H1 (cell line): ENCODE data around the gene PDE3A. TPM values are rescaled to one million over a fixed set of nuclear protein-coding genes. Genes with fewer than 3 reads are reported as not detected.

Source experiments
- CTCF ChIA-PET: fragments of 300-600 bp; sonication (Branson Sonifier 250); formaldehyde crosslinking; loops from one replicate; lab custom pipeline; 2021; ENCODE audit not compliant: partially characterized antibody; lab: Charles Lee
- POLR2A ChIA-PET: fragments of 300-600 bp; sonication (Branson Sonifier 250); formaldehyde crosslinking; loops from one replicate; lab custom pipeline; 2021; ENCODE audit warnings: inconsistent platforms; ENCODE audit not compliant: partially characterized antibody; lab: Charles Lee
- DNase-seq, 2 experiments: peaks; one replicate each; pipeline versions ENCODE4 v3.0.0 to v3.0.0-alpha.2; 2010 to 2022; ENCODE audit warnings: low spot score in 2 of 2, low read depth in 1 of 2, mixed read lengths in 1 of 2
- FAIRE-seq: peaks from 2 replicates; lab custom pipeline; 2011; peaks lifted over from hg19 to GRCh38; lab: Jason Lieb, UNC
- H2AFZ ChIP-seq: 2 replicates; pipeline ENCODE4 v1.8.1; 2012; ENCODE audit warnings: low read length, inconsistent platforms
- H2AK5ac ChIP-seq: 2 replicates; pipeline ENCODE4 v1.6.1; 2013; ENCODE audit warnings: low read depth, low read length
- H2BK120ac ChIP-seq: replicated peaks from 2 replicates; pipeline ENCODE3; 2013; ENCODE audit warnings: low read depth, low read length, inconsistent platforms
- H2BK12ac ChIP-seq: 2 replicates; pipeline ENCODE4 v1.6.1; 2013; ENCODE audit warnings: low read depth, low read length
- H2BK15ac ChIP-seq: 2 replicates; pipeline ENCODE4 v1.6.1; 2013; ENCODE audit warnings: low read length
- H2BK20ac ChIP-seq: 2 replicates; pipeline ENCODE4 v1.6.1; 2013; ENCODE audit warnings: low read length
- H2BK5ac ChIP-seq: 2 replicates; pipeline ENCODE4 v1.6.1; 2013; ENCODE audit warnings: low read depth, low read length
- H3K14ac ChIP-seq: 2 replicates; pipeline ENCODE4 v1.6.1; 2013; ENCODE audit warnings: inconsistent platforms; ENCODE audit not compliant: insufficient read length
- H3K18ac ChIP-seq: 2 replicates; pipeline ENCODE4 v1.6.1; 2013; ENCODE audit warnings: low read length; ENCODE audit errors: extremely low read depth
- H3K23ac ChIP-seq: 2 replicates; pipeline ENCODE4 v1.6.1; 2013; ENCODE audit warnings: inconsistent platforms; ENCODE audit not compliant: insufficient read length
- H3K23me2 ChIP-seq: 2 replicates; pipeline ENCODE4 v1.6.1; 2013; ENCODE audit warnings: low read depth, low read length
- H3K27ac ChIP-seq: 2 replicates; pipeline ENCODE4 v1.6.1; 2011; ENCODE audit warnings: low read depth, low read length, inconsistent platforms
- H3K27me3 ChIP-seq, 4 experiments: replicated peaks in 1 of 4; 1 replicate in 1 of 4; 2 replicates in 3 of 4; pipeline versions ENCODE4 v1.6.1 to v1.8.1; 2011 to 2013; ENCODE audit warnings: low read length in 3 of 4, mild to moderate bottlenecking in 3 of 4, inconsistent platforms in 2 of 4, mixed read lengths in 2 of 4, moderate library complexity in 1 of 4; ENCODE audit not compliant: control insufficient read depth in 3 of 4, insufficient read depth in 3 of 4; ENCODE audit errors: extremely low read depth in 1 of 4
- H3K36me3 ChIP-seq, 4 experiments: 2 replicates each; pipeline versions ENCODE4 v1.6.1 to v1.8.1; 2011 to 2013; ENCODE audit warnings: mild to moderate bottlenecking in 4 of 4, low read length in 3 of 4, moderate library complexity in 2 of 4, control low read depth in 1 of 4, inconsistent platforms in 1 of 4; ENCODE audit not compliant: insufficient read depth in 4 of 4, control insufficient read depth in 2 of 4
- H3K4ac ChIP-seq: replicated peaks from 2 replicates; pipeline ENCODE3; 2013; ENCODE audit warnings: low read length, low read depth, mixed read lengths, inconsistent platforms; ENCODE audit not compliant: insufficient read length
- H3K4me1 ChIP-seq, 4 experiments: replicated peaks in 1 of 4; 1 replicate in 1 of 4; 2 replicates in 3 of 4; pipeline versions ENCODE4 v1.6.1 to v1.8.1; 2011 to 2013; ENCODE audit warnings: low read length in 3 of 4, inconsistent platforms in 2 of 4, mixed read lengths in 1 of 4; ENCODE audit not compliant: insufficient read depth in 4 of 4, control insufficient read depth in 3 of 4
- H3K4me2 ChIP-seq, 2 experiments: 2 replicates each; pipeline versions ENCODE4 v1.6.1 to v1.8.1; 2011 to 2013; ENCODE audit warnings: low read depth in 2 of 2, low read length in 2 of 2, control low read depth in 1 of 2, inconsistent platforms in 1 of 2, mild to moderate bottlenecking in 1 of 2; ENCODE audit not compliant: insufficient read depth in 1 of 2
- H3K4me3 ChIP-seq, 4 experiments: fragments of 200-600, 300-600 bp in 1 of 4; sonication (generic), shearing (Covaris generic), sonication (Bioruptor Twin) in 1 of 4; 2 replicates each; pipeline versions ENCODE4 v1.5.1 to v1.8.1; 2011 to 2016; ENCODE audit warnings: low read length in 4 of 4, low read depth in 3 of 4, control low read depth in 2 of 4, inconsistent platforms in 2 of 4, mild to moderate bottlenecking in 2 of 4, mixed read lengths in 1 of 4, moderate library complexity in 1 of 4; ENCODE audit not compliant: insufficient read depth in 2 of 4; ENCODE audit errors: extremely low read depth in 1 of 4
- H3K56ac ChIP-seq: replicated peaks from 2 replicates; pipeline ENCODE3; 2013; ENCODE audit warnings: low read depth, mild to moderate bottlenecking, mixed read lengths, low read length, inconsistent platforms; ENCODE audit not compliant: insufficient read length
- H3K79me1 ChIP-seq: 2 replicates; pipeline ENCODE4 v1.6.1; 2013; ENCODE audit warnings: low read depth, low read length, control low read depth
- H3K79me2 ChIP-seq, 2 experiments: 2 replicates each; pipeline versions ENCODE4 v1.6.1 to v1.8.1; 2012 to 2013; ENCODE audit warnings: low read length in 2 of 2, mild to moderate bottlenecking in 2 of 2, inconsistent platforms in 1 of 2; ENCODE audit not compliant: insufficient read depth in 2 of 2, control insufficient read depth in 1 of 2
- H3K9ac ChIP-seq, 4 experiments: replicated peaks in 1 of 4; 1 replicate in 1 of 4; 2 replicates in 3 of 4; pipeline versions ENCODE4 v1.6.1 to v1.8.1; 2011 to 2013; ENCODE audit warnings: low read depth in 3 of 4, low read length in 3 of 4, control low read depth in 2 of 4, mild to moderate bottlenecking in 2 of 4, moderate library complexity in 2 of 4, inconsistent platforms in 1 of 4; ENCODE audit errors: extremely low read depth in 1 of 4
- H3K9me3 ChIP-seq, 2 experiments: 2 replicates each; pipeline versions ENCODE4 v1.6.1 to v1.8.1; 2012 to 2013; ENCODE audit warnings: mild to moderate bottlenecking in 2 of 2, moderate library complexity in 2 of 2, control low read depth in 1 of 2, inconsistent platforms in 1 of 2, low read depth in 1 of 2, low read length in 1 of 2, mixed read lengths in 1 of 2; ENCODE audit not compliant: insufficient read depth in 2 of 2
- H4K20me1 ChIP-seq, 2 experiments: replicated peaks in 1 of 2; 2 replicates each; pipeline versions ENCODE3 to v1.8.1; 2011 to 2013; ENCODE audit warnings: inconsistent platforms in 2 of 2, low read length in 2 of 2, mild to moderate bottlenecking in 1 of 2; ENCODE audit not compliant: insufficient read depth in 2 of 2, control insufficient read depth in 1 of 2
- H4K5ac ChIP-seq: 2 replicates; pipeline ENCODE4 v1.6.1; 2013; ENCODE audit warnings: low read length, low read depth, mixed read lengths, inconsistent platforms; ENCODE audit not compliant: insufficient read length
- H4K8ac ChIP-seq: 2 replicates; pipeline ENCODE4 v1.8.0; 2013; ENCODE audit warnings: mild to moderate bottlenecking, moderate library complexity, low read length, inconsistent platforms; ENCODE audit not compliant: insufficient read depth; ENCODE audit errors: extremely low read depth
- H4K91ac ChIP-seq: replicated peaks from 2 replicates; pipeline ENCODE3; 2013; ENCODE audit warnings: low read length, mixed read lengths, inconsistent platforms; ENCODE audit not compliant: insufficient read length
- CREB1 ChIP-seq: IDR thresholded peaks from 2 replicates; pipeline ENCODE4 v1.6.1; 2012; ENCODE audit warnings: inconsistent platforms
- CTBP2 ChIP-seq: IDR thresholded peaks from 2 replicates; pipeline ENCODE4 v1.7.0; 2011; ENCODE audit warnings: borderline replicate concordance, mild to moderate bottlenecking, moderate library complexity, mixed read lengths, low read length; ENCODE audit not compliant: insufficient read depth, insufficient read length
- EZH2 ChIP-seq: fragments of 200-600 bp; sonication (generic); IDR thresholded peaks from 2 replicates; pipeline ENCODE4 v1.7.1; 2012; ENCODE audit warnings: low read depth, mild to moderate bottlenecking, moderate library complexity, low read length, inconsistent platforms; ENCODE audit not compliant: severe bottlenecking
- KDM4A ChIP-seq: IDR thresholded peaks from one replicate; pipeline ENCODE4 v1.7.1; 2012; ENCODE audit warnings: low read depth, mild to moderate bottlenecking, moderate library complexity, low read length, inconsistent platforms; ENCODE audit not compliant: severe bottlenecking
- KDM5A ChIP-seq: fragments of 200-600 bp; IDR thresholded peaks from 2 replicates; pipeline ENCODE4 v1.7.1; 2012; ENCODE audit warnings: mild to moderate bottlenecking, low read length, inconsistent platforms, mixed read lengths
- PHF8 ChIP-seq: fragments of 200-600 bp; sonication (generic); conservative IDR thresholded peaks from 2 replicates; pipeline ENCODE4 v1.7.1; 2012; ENCODE audit warnings: low read depth, mild to moderate bottlenecking, inconsistent platforms, low read length, moderate library complexity
- POLR2A ChIP-seq, 2 experiments: IDR thresholded peaks; 1 replicate in 1 of 2; 2 replicates in 1 of 2; pipeline ENCODE4 v1.6.1; 2011; ENCODE audit warnings: low read depth in 2 of 2, low read length in 2 of 2, mild to moderate bottlenecking in 2 of 2; ENCODE audit errors: control extremely low read depth in 1 of 2
- RFX5 ChIP-seq: IDR thresholded peaks from 2 replicates; pipeline ENCODE4 v1.6.1; 2011; ENCODE audit warnings: low read depth, low read length, improper control_type of control experiment, borderline replicate concordance
- SIX5 ChIP-seq: IDR thresholded peaks from 2 replicates; pipeline ENCODE4 v1.6.1; 2011; ENCODE audit warnings: mild to moderate bottlenecking, low read depth, low read length
- SP4 ChIP-seq: IDR thresholded peaks from 2 replicates; pipeline ENCODE4 v1.6.1; 2012; ENCODE audit warnings: low read length, inconsistent platforms
- SUZ12 ChIP-seq: fragments of 200-600 bp; sonication (generic); IDR thresholded peaks from 2 replicates; pipeline ENCODE4 v1.6.1; 2012; ENCODE audit warnings: mild to moderate bottlenecking, inconsistent platforms, low read length, moderate library complexity, mixed read lengths
- TBP ChIP-seq: IDR thresholded peaks from 2 replicates; pipeline ENCODE4 v1.6.1; 2011; ENCODE audit warnings: low read depth, low read length, improper control_type of control experiment
- WGBS, 2 experiments: shearing (Covaris generic) in 1 of 2; methylation state at CpG; one replicate each; pipeline versions ENCODE4 v1.1.6 to v1.1.7; 2013 to 2015; ENCODE audit warnings: low lambda C conversion rate in 2 of 2, mixed read lengths in 2 of 2, inconsistent platforms in 1 of 2, low coverage in 1 of 2, missing lambda C conversion rate in 1 of 2; ENCODE audit not compliant: insufficient replicate concordance in 2 of 2, insufficient coverage in 1 of 2, insufficient read length in 1 of 2; ENCODE audit errors: extremely low coverage in 1 of 2, missing lambda C conversion rate in 1 of 2; 5-methylcytosine and 5-hydroxymethylcytosine counted together
- polyA plus RNA-seq, 7 experiments: library from polyadenylated mRNA; depleted of rRNA in 3 of 7; stranded (reverse) in 5 of 7; unstranded in 2 of 7; fragments of >200 nt in 5 of 7; fragments of 200-250 nt in 2 of 7; gene quantifications; 1 replicate in 5 of 7; 2 replicates in 1 of 7; 4 replicates in 1 of 7; pipeline versions ENCODE4 v1.2.1 to v1.2.3, GENCODE V29; 2011 to 2013; ENCODE audit warnings: missing spikeins in 2 of 7, mixed read lengths in 2 of 7
- total RNA-seq: library from RNA; stranded (reverse); fragmentation: NEBNext Ultra II Directional; extraction: Animal tissue kit (Norgen Biotek cat#: 25700); gene quantifications from 2 replicates; pipeline ENCODE4 v1.2.1, GENCODE V29; 2021
- TF ChIP-seq, protein P1 (sequence below), 3 experiments: IDR thresholded peaks; 1 replicate in 2 of 3; 2 replicates in 1 of 3; pipeline versions ENCODE4 v1.5.1 to v1.6.1; 2011; ENCODE audit warnings: low read length in 3 of 3, mild to moderate bottlenecking in 3 of 3, inconsistent platforms in 2 of 3, low read depth in 1 of 3, moderate library complexity in 1 of 3; ENCODE audit not compliant: insufficient read depth in 1 of 3; ENCODE audit errors: control extremely low read depth in 1 of 3

Gene PDE3A
- total and polyA plus RNA-seq, 2 of the 8 experiments (the other 6 are each of a cell fraction or from before 2014, with no cell fraction given), result 1.4 to 3.4 TPM

GRCh38 chr12:20701106-20701505 is 332.8 kb downstream of the PDE3A start:
- 81% methylated on average over 1 of the region's 1 CpG; no CpG with 5 or more reads in 1 of the 2 experiments for WGBS, 2 experiments
- H4K20me1 ChIP-seq, result no peaks in the 10 kb centered on the region
- no peaks in the 10 kb centered on the region for H3K79me1 ChIP-seq
- H3K23me2 ChIP-seq, result no peaks in the 10 kb centered on the region
- H2BK12ac ChIP-seq, result no peak overlapping the region
- H3K23ac ChIP-seq, result no peak overlapping the region
- no peak overlapping the region for H3K14ac ChIP-seq
- H3K9ac ChIP-seq, result no peak overlapping the region
- no peaks in the 10 kb centered on the region for H3K9me3 ChIP-seq
- H2BK120ac ChIP-seq, result no peak overlapping the region
- H2BK5ac ChIP-seq, result no peak overlapping the region
- H3K27me3 ChIP-seq, result no peaks in the 10 kb centered on the region
- no peak overlapping the region for H3K27ac ChIP-seq
- no peak overlapping the region for H2BK20ac ChIP-seq
- H2BK15ac ChIP-seq, result no peak overlapping the region
- FAIRE-seq (no peak), DNase-seq (no peak)
- H3K4me3 ChIP-seq, result no peak overlapping the region
- H3K36me3 ChIP-seq, result no peaks in the 10 kb centered on the region
- no peak overlapping the region for H2AFZ ChIP-seq
- H3K56ac ChIP-seq, result no peak overlapping the region
- no peak overlapping the region for H4K91ac ChIP-seq
- no peak overlapping the region for H3K4me2 ChIP-seq
- CTCF ChIA-PET, result no interaction called here
- no peak overlapping the region for H4K8ac ChIP-seq
- POLR2A ChIA-PET, result no interaction called here
- no peaks in the 10 kb centered on the region; a peak in 3 of 7 replicates for H3K4me1 ChIP-seq
- no peak overlapping the region for H3K18ac ChIP-seq
- H2AK5ac ChIP-seq, result no peak overlapping the region
- no peak overlapping the region for H4K5ac ChIP-seq
- no peaks in the 10 kb centered on the region for H3K79me2 ChIP-seq
- no peak overlapping the region for H3K4ac ChIP-seq
- TF ChIP-seq RFX5, result no peak
- TF ChIP-seq PHF8, result no peak
- TF ChIP-seq EZH2, result no peak
- TF ChIP-seq CREB1, result no peak
- no peak for TF ChIP-seq TBP
- no peak for TF ChIP-seq CTBP2
- TF ChIP-seq, protein P1, sequence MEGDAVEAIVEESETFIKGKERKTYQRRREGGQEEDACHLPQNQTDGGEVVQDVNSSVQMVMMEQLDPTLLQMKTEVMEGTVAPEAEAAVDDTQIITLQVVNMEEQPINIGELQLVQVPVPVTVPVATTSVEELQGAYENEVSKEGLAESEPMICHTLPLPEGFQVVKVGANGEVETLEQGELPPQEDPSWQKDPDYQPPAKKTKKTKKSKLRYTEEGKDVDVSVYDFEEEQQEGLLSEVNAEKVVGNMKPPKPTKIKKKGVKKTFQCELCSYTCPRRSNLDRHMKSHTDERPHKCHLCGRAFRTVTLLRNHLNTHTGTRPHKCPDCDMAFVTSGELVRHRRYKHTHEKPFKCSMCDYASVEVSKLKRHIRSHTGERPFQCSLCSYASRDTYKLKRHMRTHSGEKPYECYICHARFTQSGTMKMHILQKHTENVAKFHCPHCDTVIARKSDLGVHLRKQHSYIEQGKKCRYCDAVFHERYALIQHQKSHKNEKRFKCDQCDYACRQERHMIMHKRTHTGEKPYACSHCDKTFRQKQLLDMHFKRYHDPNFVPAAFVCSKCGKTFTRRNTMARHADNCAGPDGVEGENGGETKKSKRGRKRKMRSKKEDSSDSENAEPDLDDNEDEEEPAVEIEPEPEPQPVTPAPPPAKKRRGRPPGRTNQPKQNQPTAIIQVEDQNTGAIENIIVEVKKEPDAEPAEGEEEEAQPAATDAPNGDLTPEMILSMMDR (IDR thresholded peaks at IDR 0.05; ENCODE audit: control extremely low read depth in 1 of 3, insufficient read depth in 1 of 3, low read depth in 1 of 3, low read length in 3 of 3), result no peak
- no peak for TF ChIP-seq KDM4A
- no peak for TF ChIP-seq KDM5A
- TF ChIP-seq SIX5, result no peak
- no peak for TF ChIP-seq SUZ12
- no peak for TF ChIP-seq POLR2A (IDR thresholded peaks at IDR 0.05; ENCODE audit: control extremely low read depth in 1 of 2, low read depth in 2 of 2, low read length in 2 of 2)
- TF ChIP-seq SP4, result no peak
